Stimulated activated CD4-positive, alpha-beta T cell treated with anti-CD3 and anti-CD28 coated beads, Interleukin-12 subunit alpha, Interleukin-12 subunit beta, amount 100 ng/mL, for 4 hours (primary cell): Measurements from ENCODE around the gene NRN1.

Experiments used
- DNase-seq: peaks from one replicate; pipeline ENCODE4 v3.0.0-alpha.2; 2020

The NRN1 gene

GRCh38 chr6:6002005-6002847, 4.5 kb downstream of the NRN1 start:
- DNase-seq = no peak

- no peak for DNase-seq
Measured at GRCh38 chr6:6001443-6001842, 5.3 kb downstream of the NRN1 start.

- no peak for DNase-seq
Measured at GRCh38 chr6:5999688-6000608, 6.8 kb downstream of the NRN1 start.

GRCh38 chr6:5998711-5999687, 7.7 kb downstream of the NRN1 start:
- DNase-seq = no peak

- DNase-seq = no peak
Measured at GRCh38 chr6:5998236-5998635, 8.5 kb downstream of the NRN1 start.

GRCh38 chr6:5997420-5997987, 9.2 kb downstream of the NRN1 start:
- no peak for DNase-seq

GRCh38 chr6:5996714-5997419, 9.9 kb downstream of the NRN1 start:
- DNase-seq = no peak

- no peak for DNase-seq
Measured at GRCh38 chr6:5995949-5996713, 10.6 kb downstream of the NRN1 start.

GRCh38 chr6:5995658-5995948, 11.1 kb downstream of the NRN1 start:
- no peak for DNase-seq

GRCh38 chr6:5994999-5995657, 11.6 kb downstream of the NRN1 start:
- no peak for DNase-seq

- no peak for DNase-seq
Measured at GRCh38 chr6:5994234-5994998, 12.3 kb downstream of the NRN1 start.

- no peak for DNase-seq
Measured at GRCh38 chr6:5992551-5993225, 14.0 kb downstream of the NRN1 start.

- no peak for DNase-seq
Measured at GRCh38 chr6:5990786-5991185, 15.9 kb downstream of the NRN1 start.

GRCh38 chr6:5989141-5989723, 17.5 kb downstream of the NRN1 start:
- no peak for DNase-seq

- DNase-seq = no peak
Measured at GRCh38 chr6:5986861-5987260, 19.9 kb downstream of the NRN1 start.

- no peak for DNase-seq
Measured at GRCh38 chr6:5984150-5985089, 22.3 kb downstream of the NRN1 start.
